HepG2 (cell line): ENCODE data around the gene GMPPB. TPM values are rescaled to one million over a fixed set of nuclear protein-coding genes. Genes with fewer than 3 reads are reported as not detected.

Experiments used
- ATF7 ChIP-seq, 2 experiments: fragments of 450-650 bp in 1 of 2; sonication (generic) in 1 of 2; formaldehyde crosslinking in 1 of 2; IDR thresholded peaks; 2 replicates each; pipeline versions ENCODE4 v1.4.0 to v1.6.1; 2016 to 2020; ENCODE audit warnings: antibody characterized with exemption in 1 of 2, mild to moderate bottlenecking in 1 of 2, missing genetic modification reagents in 1 of 2
- CBX5 ChIP-seq: sonication (generic); formaldehyde crosslinking; IDR thresholded peaks from 2 replicates; pipeline ENCODE4 v1.4.0; 2020; ENCODE audit warnings: missing genetic modification reagents, borderline replicate concordance
- CEBPG ChIP-seq: IDR thresholded peaks from 2 replicates; pipeline ENCODE4 v1.6.1; 2016
- CENPT ChIP-seq: sonication (generic); formaldehyde crosslinking; IDR thresholded peaks from 2 replicates; pipeline ENCODE4 v1.8.0; 2022; ENCODE audit warnings: low read depth, mild to moderate bottlenecking, moderate library complexity, missing genetic modification reagents
- FOXM1 ChIP-seq: sonication (generic); formaldehyde crosslinking; IDR thresholded peaks from 2 replicates; pipeline ENCODE4 v1.5.0; 2020; ENCODE audit warnings: missing genetic modification reagents
- HNRNPH1 ChIP-seq: fragments of 200-400 bp; formaldehyde crosslinking; optimal IDR thresholded peaks from 2 replicates; pipeline ENCODE3; 2017; ENCODE audit warnings: mild to moderate bottlenecking, low read depth, low read length
- HOXD1 ChIP-seq: sonication (generic); formaldehyde crosslinking; IDR thresholded peaks from 2 replicates; pipeline ENCODE4 v1.5.0; 2020; ENCODE audit warnings: missing genetic modification reagents
- IRF9 ChIP-seq: sonication (generic); formaldehyde crosslinking; IDR thresholded peaks from 2 replicates; pipeline ENCODE4 v1.8.0; 2022; ENCODE audit warnings: missing genetic modification reagents, mild to moderate bottlenecking, borderline replicate concordance
- KDM4B ChIP-seq: sonication (generic); formaldehyde crosslinking; IDR thresholded peaks from 2 replicates; pipeline ENCODE4 v1.4.0; 2020; ENCODE audit warnings: missing genetic modification reagents
- MAFF ChIP-seq: IDR thresholded peaks from 2 replicates; pipeline ENCODE4 v1.6.1; 2011; ENCODE audit warnings: low read depth, low read length, improper control_type of control experiment
- MEIS2 ChIP-seq: sonication (generic); formaldehyde crosslinking; IDR thresholded peaks from 2 replicates; pipeline ENCODE4 v1.9.0; 2021; ENCODE audit warnings: mild to moderate bottlenecking, missing genetic modification reagents
- NFRKB ChIP-seq: fragments of 450-650 bp; IDR thresholded peaks from 2 replicates; pipeline ENCODE4 v1.6.1; 2017
- NR2F6 ChIP-seq, 2 experiments: IDR thresholded peaks; 2 replicates each; pipeline ENCODE4 v1.6.1; 2016; ENCODE audit warnings: antibody characterized with exemption in 1 of 2, mild to moderate bottlenecking in 1 of 2
- PATZ1 ChIP-seq: sonication (generic); formaldehyde crosslinking; IDR thresholded peaks from 2 replicates; pipeline ENCODE4 v1.4.0; 2020; ENCODE audit warnings: missing genetic modification reagents
- SMAD3 ChIP-seq: sonication (generic); formaldehyde crosslinking; IDR thresholded peaks from 2 replicates; pipeline ENCODE4 v1.4.0; 2020; ENCODE audit warnings: missing genetic modification reagents
- SP2 ChIP-seq: sonication (generic); formaldehyde crosslinking; IDR thresholded peaks from 2 replicates; pipeline ENCODE4 v1.5.1; 2020; ENCODE audit warnings: mild to moderate bottlenecking, missing genetic modification reagents
- TEF ChIP-seq: sonication (generic); formaldehyde crosslinking; IDR thresholded peaks from 2 replicates; pipeline ENCODE4 v1.5.0; 2020; ENCODE audit warnings: missing genetic modification reagents
- YEATS2 ChIP-seq: sonication (generic); formaldehyde crosslinking; IDR thresholded peaks from 2 replicates; pipeline ENCODE4 v1.4.0; 2020; ENCODE audit warnings: missing genetic modification reagents, borderline replicate concordance
- ZNF264 ChIP-seq: sonication (generic); formaldehyde crosslinking; IDR thresholded peaks from 2 replicates; pipeline ENCODE4 v1.4.0; 2020; ENCODE audit warnings: missing genetic modification reagents
- ZNF543 ChIP-seq: sonication (generic); formaldehyde crosslinking; IDR thresholded peaks from 2 replicates; pipeline ENCODE4 v1.4.0; 2020; ENCODE audit warnings: mild to moderate bottlenecking, missing genetic modification reagents
- ZNF670 ChIP-seq: sonication (generic); formaldehyde crosslinking; IDR thresholded peaks from 2 replicates; pipeline ENCODE4 v1.8.0; 2022; ENCODE audit warnings: mild to moderate bottlenecking, missing genetic modification reagents, borderline replicate concordance
- polyA plus RNA-seq, 8 experiments: library from polyadenylated mRNA; depleted of rRNA in 3 of 8; stranded (reverse) in 7 of 8; unstranded in 1 of 8; fragments of >200 nt; fragmentation: Illumina TruSeq in 4 of 8; extraction: Trizol in 4 of 8; gene quantifications; 2 replicates each; pipeline versions ENCODE4 v1.2.1 to v1.2.3, GENCODE V29; 2011 to 2016; ENCODE audit warnings: low read depth in 4 of 8, missing spikeins in 1 of 8, mixed read lengths in 1 of 8; ENCODE audit not compliant: insufficient read depth in 1 of 8
- total RNA-seq, 5 experiments: library from RNA; depleted of rRNA; stranded (reverse); fragments of >200 nt; fragmentation: Illumina TruSeq; extraction: Trizol; gene quantifications; 2 replicates each; pipeline ENCODE4 v1.2.3, GENCODE V29; 2016; ENCODE audit warnings: low read depth in 1 of 5
- TF ChIP-seq, protein P1 (sequence below): IDR thresholded peaks from 2 replicates; pipeline ENCODE4 v1.6.1; 2016; ENCODE audit warnings: missing biosample characterization, missing genetic modification reagents, low read depth
- TF ChIP-seq, protein P2 (sequence below): sonication (generic); formaldehyde crosslinking; IDR thresholded peaks from 2 replicates; pipeline ENCODE4 v1.4.0; 2020; ENCODE audit warnings: missing genetic modification reagents

Gene GMPPB
- total and polyA plus RNA-seq, 2 of the 13 experiments (the other 11 are each of a cell fraction or from before 2014, with no cell fraction given) = 6.5 to 23.1 TPM

DNA sequence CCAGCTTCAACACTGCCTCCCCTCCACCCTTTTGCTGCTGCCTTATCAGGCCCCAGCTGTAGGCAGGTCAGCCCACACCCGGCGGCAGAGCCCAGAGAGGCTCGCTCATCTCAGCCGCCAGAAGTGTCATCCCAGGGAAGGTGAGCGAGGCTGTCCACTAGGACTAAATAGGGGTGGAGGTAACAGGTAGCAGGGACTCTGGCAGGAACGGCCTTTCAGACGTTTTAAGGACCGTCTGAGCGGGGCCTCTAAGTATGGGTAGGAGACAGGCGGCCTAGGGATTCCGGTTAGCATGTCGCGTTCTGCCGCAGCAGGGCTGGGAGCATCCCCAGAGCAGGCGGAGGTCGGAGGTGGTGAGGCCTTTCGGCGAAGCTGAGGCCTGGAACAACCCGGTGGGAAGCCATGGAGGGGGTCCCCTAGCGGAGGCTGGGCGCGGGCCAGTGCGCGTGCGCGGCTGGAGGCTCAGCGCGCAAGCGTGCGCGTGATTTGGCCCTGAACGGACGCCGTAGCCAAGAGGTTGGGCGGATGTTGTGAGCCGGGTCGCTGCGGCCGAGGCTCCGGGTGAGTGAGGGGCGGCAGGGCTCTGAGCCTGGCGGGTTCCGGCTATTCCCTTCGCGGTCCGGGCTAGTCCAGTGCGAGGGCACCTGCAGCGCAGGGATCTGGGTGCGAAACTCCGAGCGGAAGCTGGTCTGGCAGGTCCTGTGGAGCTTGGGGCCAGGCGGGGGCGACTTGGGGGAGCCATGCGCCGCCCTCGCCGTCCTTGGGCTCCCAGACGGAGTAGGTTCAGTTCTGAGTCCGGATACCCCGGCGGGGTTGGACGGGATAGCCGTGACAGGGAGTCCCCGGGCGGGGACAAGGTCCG lies 34.5 kb downstream of the GMPPB start, which contains the start of the genes MST1 and RNF123 (continued):
- no peak for TF ChIP-seq KDM4B (CRISPR knock-in tag)
- no peak for TF ChIP-seq HNRNPH1
- TF ChIP-seq IRF9 = peak; percentile 77; the same call in 1 of the 2 replicates
- TF ChIP-seq CENPT = no peak
- TF ChIP-seq CEBPG (CRISPR knock-in tag) = no peak
- no peak for TF ChIP-seq NR2F6 (IDR thresholded peaks at IDR 0.05)
- no peak; the same call in 1 of the 2 replicates for TF ChIP-seq NR2F6 (CRISPR knock-in tag; IDR thresholded peaks at IDR 0.05)
- TF ChIP-seq SP2 (CRISPR knock-in tag) = peak; percentile 48; the same call in 1 of the 2 replicates
- TF ChIP-seq ZNF264 (CRISPR knock-in tag) = 0 out of 2 replicates have a peak, but pooled peaks have one; percentile 45
- no peak for TF ChIP-seq ATF7 (IDR thresholded peaks at IDR 0.05)
- 0 out of 2 replicates have a peak, but pooled peaks have one; percentile 22 for TF ChIP-seq ATF7 (CRISPR knock-in tag; IDR thresholded peaks at IDR 0.05)
- no peak for TF ChIP-seq FOXM1 (CRISPR knock-in tag)
- TF ChIP-seq, protein P1, sequence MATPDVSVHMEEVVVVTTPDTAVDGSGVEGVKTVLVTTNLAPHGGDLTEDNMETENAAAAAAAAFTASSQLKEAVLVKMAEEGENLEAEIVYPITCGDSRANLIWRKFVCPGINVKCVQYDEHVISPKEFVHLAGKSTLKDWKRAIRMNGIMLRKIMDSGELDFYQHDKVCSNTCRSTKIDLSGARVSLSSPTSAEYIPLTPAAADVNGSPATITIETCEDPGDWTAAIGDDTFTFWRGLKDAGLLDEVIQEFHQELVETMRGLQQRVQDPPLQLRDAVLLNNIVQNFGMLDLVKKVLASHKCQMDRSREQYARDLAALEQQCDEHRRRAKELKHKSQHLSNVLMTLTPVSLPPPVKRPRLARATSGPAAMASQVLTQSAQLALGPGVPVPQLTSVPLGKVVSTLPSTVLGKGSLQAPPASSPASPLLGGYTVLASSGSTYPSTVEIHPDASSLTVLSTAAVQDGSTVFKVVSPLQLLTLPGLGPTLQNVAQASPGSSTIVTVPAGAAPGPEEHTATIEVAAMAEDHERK = no peak
- TF ChIP-seq HOXD1 (CRISPR knock-in tag) = no peak
- no peak for TF ChIP-seq MAFF
- TF ChIP-seq, protein P2, sequence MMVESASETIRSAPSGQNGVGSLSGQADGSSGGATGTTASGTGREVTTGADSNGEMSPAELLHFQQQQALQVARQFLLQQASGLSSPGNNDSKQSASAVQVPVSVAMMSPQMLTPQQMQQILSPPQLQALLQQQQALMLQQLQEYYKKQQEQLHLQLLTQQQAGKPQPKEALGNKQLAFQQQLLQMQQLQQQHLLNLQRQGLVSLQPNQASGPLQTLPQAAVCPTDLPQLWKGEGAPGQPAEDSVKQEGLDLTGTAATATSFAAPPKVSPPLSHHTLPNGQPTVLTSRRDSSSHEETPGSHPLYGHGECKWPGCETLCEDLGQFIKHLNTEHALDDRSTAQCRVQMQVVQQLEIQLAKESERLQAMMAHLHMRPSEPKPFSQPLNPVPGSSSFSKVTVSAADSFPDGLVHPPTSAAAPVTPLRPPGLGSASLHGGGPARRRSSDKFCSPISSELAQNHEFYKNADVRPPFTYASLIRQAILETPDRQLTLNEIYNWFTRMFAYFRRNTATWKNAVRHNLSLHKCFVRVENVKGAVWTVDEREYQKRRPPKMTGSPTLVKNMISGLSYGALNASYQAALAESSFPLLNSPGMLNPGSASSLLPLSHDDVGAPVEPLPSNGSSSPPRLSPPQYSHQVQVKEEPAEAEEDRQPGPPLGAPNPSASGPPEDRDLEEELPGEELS = no peak; the same call in 1 of the 2 replicates
- no peak for TF ChIP-seq TEF
- TF ChIP-seq MEIS2 = peak; percentile 46; the same call in 1 of the 2 replicates
- peak; percentile 63 for TF ChIP-seq PATZ1 (CRISPR knock-in tag)
- TF ChIP-seq CBX5 (CRISPR knock-in tag) = peak; percentile 59; the same call in 1 of the 2 replicates
- TF ChIP-seq YEATS2 (CRISPR knock-in tag) = peak; percentile 94
- TF ChIP-seq ZNF670 = peak; percentile 89; the same call in 1 of the 2 replicates
- no peak for TF ChIP-seq NFRKB
- TF ChIP-seq ZNF543 (CRISPR knock-in tag) = no peak
- TF ChIP-seq SMAD3 = 0 out of 2 replicates have a peak, but pooled peaks have one; percentile 47
